Neural cell (in vitro differentiated cells): ENCODE measurements around the gene PPIL6. TPM values are rescaled to one million over a fixed set of nuclear protein-coding genes. Genes with fewer than 3 reads are reported as not detected.

ENCODE experiments used
- H2AFZ ChIP-seq: fragments of 200-600, 300-800 bp; sonication (generic), shearing (Covaris generic); 2 replicates; pipeline ENCODE4 v1.6.0; 2014; ENCODE audit warnings: low read depth, mild to moderate bottlenecking, antibody characterized with exemption, low read length, moderate library complexity
- H3F3A ChIP-seq: fragments of 200-600 bp; shearing (Covaris generic); 2 replicates; pipeline ENCODE4 v1.6.1; 2016; ENCODE audit warnings: mild to moderate bottlenecking, moderate library complexity, mixed read lengths, antibody characterized with exemption, low read length; ENCODE audit not compliant: insufficient read depth, poor library complexity, severe bottlenecking
- H3K27ac ChIP-seq: fragments of 200-600, 300-800 bp; sonication (generic), shearing (Covaris generic); 2 replicates; pipeline ENCODE4 v1.5.1; 2014; ENCODE audit warnings: mild to moderate bottlenecking, low read length, moderate library complexity
- H3K27me3 ChIP-seq: fragments of 300-800, 200-600 bp; sonication (generic), shearing (Covaris generic); 2 replicates; pipeline ENCODE4 v1.6.0; 2014; ENCODE audit warnings: mild to moderate bottlenecking, low read depth, low read length, moderate library complexity; ENCODE audit not compliant: insufficient read depth
- H3K36me3 ChIP-seq: fragments of 300-800, 200-600 bp; sonication (generic), shearing (Covaris generic); 2 replicates; pipeline ENCODE4 v1.5.1; 2014; ENCODE audit warnings: mild to moderate bottlenecking, antibody characterized with exemption, low read length, moderate library complexity; ENCODE audit not compliant: insufficient read depth
- H3K4me2 ChIP-seq: fragments of 300-800, 200-600 bp; sonication (generic), shearing (Covaris generic); 2 replicates; pipeline ENCODE4 v1.6.0; 2014; ENCODE audit warnings: mild to moderate bottlenecking, low read length
- H3K4me3 ChIP-seq: fragments of 300-800, 200-600 bp; sonication (generic), shearing (Covaris generic); 2 replicates; pipeline ENCODE4 v1.5.1; 2014; ENCODE audit warnings: mild to moderate bottlenecking, low read length, moderate library complexity
- H3K79me2 ChIP-seq: fragments of 200-600 bp; shearing (Covaris generic); replicated peaks from 2 replicates; pipeline ENCODE4 v1.6.0; 2014; ENCODE audit warnings: mild to moderate bottlenecking, low read length, moderate library complexity; ENCODE audit not compliant: insufficient read depth
- H3K9ac ChIP-seq: fragments of 300-800, 200-600 bp; sonication (generic), shearing (Covaris generic); 2 replicates; pipeline ENCODE4 v1.6.1; 2016; ENCODE audit warnings: mild to moderate bottlenecking, low read length, mixed read lengths
- H3K9me2 ChIP-seq: fragments of 200-600 bp; shearing (Covaris generic); 2 replicates; pipeline ENCODE4 v1.6.1; 2016; ENCODE audit warnings: mild to moderate bottlenecking, low read length, mixed read lengths; ENCODE audit not compliant: insufficient read depth
- H3K9me3 ChIP-seq: fragments of 200-600, 300-800 bp; sonication (generic), shearing (Covaris generic); 2 replicates; pipeline ENCODE4 v1.6.1; 2016; ENCODE audit warnings: mild to moderate bottlenecking, mixed run types, low read length, moderate library complexity, mixed read lengths
- H4K20me1 ChIP-seq: fragments of 200-600 bp; shearing (Covaris generic); 2 replicates; pipeline ENCODE4 v1.6.1; 2016; ENCODE audit warnings: mild to moderate bottlenecking, mixed run types; ENCODE audit not compliant: insufficient read depth
- CTCF ChIP-seq: fragments of 450-650 bp; IDR thresholded peaks from 2 replicates; pipeline ENCODE4 v1.5.1; 2014; ENCODE audit warnings: antibody characterized with exemption, mild to moderate bottlenecking, moderate library complexity; ENCODE audit not compliant: poor library complexity, severe bottlenecking
- EP300 ChIP-seq: fragments of 450-650 bp; conservative IDR thresholded peaks from 2 replicates; pipeline ENCODE4 v1.6.1; 2014; ENCODE audit warnings: antibody characterized with exemption, mild to moderate bottlenecking, moderate library complexity; ENCODE audit not compliant: poor library complexity, severe bottlenecking
- EZH2 ChIP-seq: fragments of 200-600, 300-800 bp; shearing (Covaris generic), sonication (generic); IDR thresholded peaks from 2 replicates; pipeline ENCODE4 v1.6.1; 2014; ENCODE audit warnings: antibody characterized with exemption, low read length, borderline replicate concordance, mild to moderate bottlenecking; ENCODE audit not compliant: insufficient read depth, poor library complexity, severe bottlenecking
- MXI1 ChIP-seq: fragments of 450-650 bp; conservative IDR thresholded peaks from 2 replicates; pipeline ENCODE4 v1.6.1; 2014; ENCODE audit warnings: antibody characterized with exemption, mild to moderate bottlenecking; ENCODE audit not compliant: poor library complexity, severe bottlenecking
- POLR2AphosphoS5 ChIP-seq: IDR thresholded peaks from 2 replicates; pipeline ENCODE4 v1.6.1; 2012
- RAD21 ChIP-seq: fragments of 450-650 bp; conservative IDR thresholded peaks from 2 replicates; pipeline ENCODE4 v1.6.1; 2014; ENCODE audit warnings: antibody characterized with exemption, mild to moderate bottlenecking, moderate library complexity
- REST ChIP-seq: IDR thresholded peaks from 2 replicates; pipeline ENCODE4 v1.6.1; 2012; ENCODE audit warnings: borderline replicate concordance
- SMC3 ChIP-seq: fragments of 450-650 bp; conservative IDR thresholded peaks from 2 replicates; pipeline ENCODE4 v1.6.1; 2014; ENCODE audit warnings: antibody characterized with exemption, mild to moderate bottlenecking, moderate library complexity; ENCODE audit not compliant: poor library complexity
- TAF1 ChIP-seq: IDR thresholded peaks from 2 replicates; pipeline ENCODE4 v1.6.1; 2012; ENCODE audit warnings: low read depth
- polyA plus RNA-seq: library from polyadenylated mRNA; depleted of rRNA; stranded (reverse); fragments of >200 nt; gene quantifications from 2 replicates; pipeline ENCODE4 v1.2.3, GENCODE V29; 2014

The PPIL6 gene
- polyA plus RNA-seq, 1 donor from 2014 or later, result 11.8 TPM

- Histone ChIP-seq H3K36me3 (no peaks in the 10 kb centered on the region), H3K27ac (no peak overlapping the region), H3K79me2 (peaks cover 8% of the 10 kb centered on the region), H3K4me3 (no peak overlapping the region), H3K27me3 (no peaks in the 10 kb centered on the region), H3K9ac (no peak overlapping the region), H2AFZ (no peak overlapping the region), H3K9me3 (no peaks in the 10 kb centered on the region), H3K9me2 (no peaks in the 10 kb centered on the region), H4K20me1 (no peaks in the 10 kb centered on the region), H3F3A (no peaks in the 10 kb centered on the region), H3K4me2 (no peak overlapping the region)
- TF ChIP-seq REST, result no peak
- TF ChIP-seq CTCF, result no peak
- no peak for TF ChIP-seq TAF1
- TF ChIP-seq SMC3, result no peak
- TF ChIP-seq POLR2AphosphoS5, result no peak
- no peak for TF ChIP-seq MXI1
- TF ChIP-seq EP300, result no peak
- TF ChIP-seq EZH2, result no peak
- TF ChIP-seq RAD21, result no peak
Measured at GRCh38 chr6:109453156-109453555, 12.7 kb upstream of the PPIL6 start.

- H4K20me1 ChIP-seq, result no peaks in the 10 kb centered on the region
- no peak overlapping the region for H2AFZ ChIP-seq
- no peaks in the 10 kb centered on the region for H3K9me2 ChIP-seq
- no peaks in the 10 kb centered on the region for H3F3A ChIP-seq
- no peak overlapping the region for H3K4me3 ChIP-seq
- H3K27ac ChIP-seq, result no peak overlapping the region
- peaks cover 8% of the 10 kb centered on the region for H3K79me2 ChIP-seq
- H3K27me3 ChIP-seq, result no peaks in the 10 kb centered on the region
- TF ChIP-seq SMC3, result no peak
- H3K36me3 ChIP-seq, result no peaks in the 10 kb centered on the region
- H3K9ac ChIP-seq, result no peak overlapping the region
- H3K9me3 ChIP-seq, result no peaks in the 10 kb centered on the region
- no peak overlapping the region for H3K4me2 ChIP-seq
Measured at GRCh38 chr6:109452181-109452580, 11.8 kb upstream of the PPIL6 start.

DNA sequence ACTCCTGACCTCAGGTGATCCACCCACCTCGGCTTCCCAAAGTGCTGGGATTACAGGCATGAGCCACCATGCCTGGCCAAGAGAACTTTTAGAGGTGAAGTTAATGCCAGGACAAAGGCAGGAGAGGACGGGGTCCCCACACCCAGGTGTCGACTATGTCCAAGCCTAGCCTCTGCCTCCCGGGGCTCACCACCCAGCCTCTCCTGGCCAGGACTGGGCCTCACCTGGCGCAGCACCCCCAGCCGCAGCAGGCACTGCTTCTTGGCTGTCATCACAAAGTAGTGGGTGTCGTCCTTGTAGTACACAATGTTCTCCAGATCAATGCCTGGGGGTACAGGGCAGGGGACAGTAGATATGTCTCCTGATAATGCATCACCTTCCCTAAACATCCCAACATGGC lies 10.9 kb upstream of the PPIL6 start:
- Histone ChIP-seq H3K27ac (no peak overlapping the region), H3K9ac (no peak overlapping the region), H3K4me2 (no peak overlapping the region), H3K27me3 (no peaks in the 10 kb centered on the region), H2AFZ (no peak overlapping the region), H3K79me2 (peaks cover 8% of the 10 kb centered on the region), H3K36me3 (no peaks in the 10 kb centered on the region), H3F3A (no peaks in the 10 kb centered on the region), H4K20me1 (no peaks in the 10 kb centered on the region), H3K4me3 (no peak overlapping the region), H3K9me2 (no peaks in the 10 kb centered on the region), H3K9me3 (no peaks in the 10 kb centered on the region)
- no peak for TF ChIP-seq RAD21
- no peak for TF ChIP-seq SMC3
